ENCODE measurements around the gene PIRT.
"Not testable (repeated sequence)": the region's sequence is repeated elsewhere in the genome, so short reads cannot be mapped to it uniquely, and the experiment has no call there.

The PIRT gene

DNA sequence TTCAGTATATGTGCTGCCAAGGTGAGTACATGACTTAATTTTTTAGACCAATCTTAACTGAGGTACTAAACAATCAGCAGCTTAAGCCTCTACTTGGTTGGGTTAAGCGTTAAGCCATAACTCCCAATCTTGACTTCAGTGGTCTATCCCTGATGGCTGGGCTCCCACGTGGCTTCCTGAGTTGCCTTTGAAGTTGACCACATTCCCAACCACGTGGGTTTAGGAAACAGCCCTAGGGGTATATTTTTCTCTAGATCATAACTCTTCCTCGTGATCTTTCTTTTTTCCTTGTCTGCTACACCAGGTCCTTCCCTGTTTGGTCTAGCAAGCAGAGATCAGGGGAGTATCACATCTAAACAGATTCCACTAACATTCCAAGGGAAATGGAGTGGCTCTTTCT is 20.1 kb upstream of the PIRT start:
- no peak for ATAC-seq
- TF ChIP-seq, protein P1, sequence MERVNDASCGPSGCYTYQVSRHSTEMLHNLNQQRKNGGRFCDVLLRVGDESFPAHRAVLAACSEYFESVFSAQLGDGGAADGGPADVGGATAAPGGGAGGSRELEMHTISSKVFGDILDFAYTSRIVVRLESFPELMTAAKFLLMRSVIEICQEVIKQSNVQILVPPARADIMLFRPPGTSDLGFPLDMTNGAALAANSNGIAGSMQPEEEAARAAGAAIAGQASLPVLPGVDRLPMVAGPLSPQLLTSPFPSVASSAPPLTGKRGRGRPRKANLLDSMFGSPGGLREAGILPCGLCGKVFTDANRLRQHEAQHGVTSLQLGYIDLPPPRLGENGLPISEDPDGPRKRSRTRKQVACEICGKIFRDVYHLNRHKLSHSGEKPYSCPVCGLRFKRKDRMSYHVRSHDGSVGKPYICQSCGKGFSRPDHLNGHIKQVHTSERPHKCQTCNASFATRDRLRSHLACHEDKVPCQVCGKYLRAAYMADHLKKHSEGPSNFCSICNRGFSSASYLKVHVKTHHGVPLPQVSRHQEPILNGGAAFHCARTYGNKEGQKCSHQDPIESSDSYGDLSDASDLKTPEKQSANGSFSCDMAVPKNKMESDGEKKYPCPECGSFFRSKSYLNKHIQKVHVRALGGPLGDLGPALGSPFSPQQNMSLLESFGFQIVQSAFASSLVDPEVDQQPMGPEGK (CRISPR knock-in tag; IDR thresholded peaks at IDR 0.05; ENCODE audit: borderline replicate concordance), result no peak
- no peak for TF ChIP-seq ISL1 (CRISPR knock-in tag; IDR thresholded peaks at IDR 0.05)
- no peak for TF ChIP-seq TOX (CRISPR knock-in tag; IDR thresholded peaks at IDR 0.05; ENCODE audit: borderline replicate concordance)
- no peak for TF ChIP-seq ZFP3 (CRISPR knock-in tag; IDR thresholded peaks at IDR 0.05)
- TF ChIP-seq OSR1 (CRISPR knock-in tag; IDR thresholded peaks at IDR 0.05), result no peak
- TF ChIP-seq ZNF70 (CRISPR knock-in tag; IDR thresholded peaks at IDR 0.05), result no peak
- TF ChIP-seq ARNTL (CRISPR knock-in tag; IDR thresholded peaks at IDR 0.05; ENCODE audit: borderline replicate concordance, low read depth), result no peak
- TF ChIP-seq, protein P2, sequence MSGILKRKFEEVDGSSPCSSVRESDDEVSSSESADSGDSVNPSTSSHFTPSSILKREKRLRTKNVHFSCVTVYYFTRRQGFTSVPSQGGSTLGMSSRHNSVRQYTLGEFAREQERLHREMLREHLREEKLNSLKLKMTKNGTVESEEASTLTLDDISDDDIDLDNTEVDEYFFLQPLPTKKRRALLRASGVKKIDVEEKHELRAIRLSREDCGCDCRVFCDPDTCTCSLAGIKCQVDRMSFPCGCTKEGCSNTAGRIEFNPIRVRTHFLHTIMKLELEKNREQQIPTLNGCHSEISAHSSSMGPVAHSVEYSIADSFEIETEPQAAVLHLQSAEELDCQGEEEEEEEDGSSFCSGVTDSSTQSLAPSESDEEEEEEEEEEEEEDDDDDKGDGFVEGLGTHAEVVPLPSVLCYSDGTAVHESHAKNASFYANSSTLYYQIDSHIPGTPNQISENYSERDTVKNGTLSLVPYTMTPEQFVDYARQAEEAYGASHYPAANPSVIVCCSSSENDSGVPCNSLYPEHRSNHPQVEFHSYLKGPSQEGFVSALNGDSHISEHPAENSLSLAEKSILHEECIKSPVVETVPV (CRISPR knock-in tag; IDR thresholded peaks at IDR 0.05), result no peak
- TF ChIP-seq, protein P3, sequence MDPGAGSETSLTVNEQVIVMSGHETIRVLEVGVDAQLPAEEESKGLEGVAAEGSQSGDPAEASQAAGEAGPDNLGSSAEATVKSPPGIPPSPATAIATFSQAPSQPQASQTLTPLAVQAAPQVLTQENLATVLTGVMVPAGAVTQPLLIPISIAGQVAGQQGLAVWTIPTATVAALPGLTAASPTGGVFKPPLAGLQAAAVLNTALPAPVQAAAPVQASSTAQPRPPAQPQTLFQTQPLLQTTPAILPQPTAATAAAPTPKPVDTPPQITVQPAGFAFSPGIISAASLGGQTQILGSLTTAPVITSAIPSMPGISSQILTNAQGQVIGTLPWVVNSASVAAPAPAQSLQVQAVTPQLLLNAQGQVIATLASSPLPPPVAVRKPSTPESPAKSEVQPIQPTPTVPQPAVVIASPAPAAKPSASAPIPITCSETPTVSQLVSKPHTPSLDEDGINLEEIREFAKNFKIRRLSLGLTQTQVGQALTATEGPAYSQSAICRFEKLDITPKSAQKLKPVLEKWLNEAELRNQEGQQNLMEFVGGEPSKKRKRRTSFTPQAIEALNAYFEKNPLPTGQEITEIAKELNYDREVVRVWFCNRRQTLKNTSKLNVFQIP (CRISPR knock-in tag; IDR thresholded peaks at IDR 0.05; ENCODE audit: borderline replicate concordance, low read depth), result no peak
- TF ChIP-seq, protein P4, sequence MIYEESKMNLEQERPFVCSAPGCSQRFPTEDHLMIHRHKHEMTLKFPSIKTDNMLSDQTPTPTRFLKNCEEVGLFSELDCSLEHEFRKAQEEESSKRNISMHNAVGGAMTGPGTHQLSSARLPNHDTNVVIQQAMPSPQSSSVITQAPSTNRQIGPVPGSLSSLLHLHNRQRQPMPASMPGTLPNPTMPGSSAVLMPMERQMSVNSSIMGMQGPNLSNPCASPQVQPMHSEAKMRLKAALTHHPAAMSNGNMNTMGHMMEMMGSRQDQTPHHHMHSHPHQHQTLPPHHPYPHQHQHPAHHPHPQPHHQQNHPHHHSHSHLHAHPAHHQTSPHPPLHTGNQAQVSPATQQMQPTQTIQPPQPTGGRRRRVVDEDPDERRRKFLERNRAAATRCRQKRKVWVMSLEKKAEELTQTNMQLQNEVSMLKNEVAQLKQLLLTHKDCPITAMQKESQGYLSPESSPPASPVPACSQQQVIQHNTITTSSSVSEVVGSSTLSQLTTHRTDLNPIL (CRISPR knock-in tag; IDR thresholded peaks at IDR 0.05; ENCODE audit: low read depth), result no peak
- TF ChIP-seq, protein P5, sequence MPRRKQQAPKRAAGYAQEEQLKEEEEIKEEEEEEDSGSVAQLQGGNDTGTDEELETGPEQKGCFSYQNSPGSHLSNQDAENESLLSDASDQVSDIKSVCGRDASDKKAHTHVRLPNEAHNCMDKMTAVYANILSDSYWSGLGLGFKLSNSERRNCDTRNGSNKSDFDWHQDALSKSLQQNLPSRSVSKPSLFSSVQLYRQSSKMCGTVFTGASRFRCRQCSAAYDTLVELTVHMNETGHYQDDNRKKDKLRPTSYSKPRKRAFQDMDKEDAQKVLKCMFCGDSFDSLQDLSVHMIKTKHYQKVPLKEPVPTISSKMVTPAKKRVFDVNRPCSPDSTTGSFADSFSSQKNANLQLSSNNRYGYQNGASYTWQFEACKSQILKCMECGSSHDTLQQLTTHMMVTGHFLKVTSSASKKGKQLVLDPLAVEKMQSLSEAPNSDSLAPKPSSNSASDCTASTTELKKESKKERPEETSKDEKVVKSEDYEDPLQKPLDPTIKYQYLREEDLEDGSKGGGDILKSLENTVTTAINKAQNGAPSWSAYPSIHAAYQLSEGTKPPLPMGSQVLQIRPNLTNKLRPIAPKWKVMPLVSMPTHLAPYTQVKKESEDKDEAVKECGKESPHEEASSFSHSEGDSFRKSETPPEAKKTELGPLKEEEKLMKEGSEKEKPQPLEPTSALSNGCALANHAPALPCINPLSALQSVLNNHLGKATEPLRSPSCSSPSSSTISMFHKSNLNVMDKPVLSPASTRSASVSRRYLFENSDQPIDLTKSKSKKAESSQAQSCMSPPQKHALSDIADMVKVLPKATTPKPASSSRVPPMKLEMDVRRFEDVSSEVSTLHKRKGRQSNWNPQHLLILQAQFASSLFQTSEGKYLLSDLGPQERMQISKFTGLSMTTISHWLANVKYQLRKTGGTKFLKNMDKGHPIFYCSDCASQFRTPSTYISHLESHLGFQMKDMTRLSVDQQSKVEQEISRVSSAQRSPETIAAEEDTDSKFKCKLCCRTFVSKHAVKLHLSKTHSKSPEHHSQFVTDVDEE (CRISPR knock-in tag; IDR thresholded peaks at IDR 0.05), result no peak
- no peak for TF ChIP-seq ZNF565 (CRISPR knock-in tag; conservative IDR thresholded peaks at IDR 0.05; ENCODE audit: low read depth)
- TF ChIP-seq RARB (CRISPR knock-in tag; IDR thresholded peaks at IDR 0.05), result no peak
- no peak for TF ChIP-seq BACH2 (CRISPR knock-in tag; IDR thresholded peaks at IDR 0.05; ENCODE audit: borderline replicate concordance)
- no peak for TF ChIP-seq ZC3H10 (CRISPR knock-in tag; IDR thresholded peaks at IDR 0.05)
- TF ChIP-seq ESRRG (CRISPR knock-in tag; IDR thresholded peaks at IDR 0.05), result no peak
- TF ChIP-seq PPARA (CRISPR knock-in tag; IDR thresholded peaks at IDR 0.05; ENCODE audit: borderline replicate concordance), result no peak
- no peak for TF ChIP-seq CSDC2 (CRISPR knock-in tag; IDR thresholded peaks at IDR 0.05)
- no peak for TF ChIP-seq SNAI2 (CRISPR knock-in tag; IDR thresholded peaks at IDR 0.05)
- no peak for TF ChIP-seq ZFP30 (CRISPR knock-in tag; IDR thresholded peaks at IDR 0.05)

DNA sequence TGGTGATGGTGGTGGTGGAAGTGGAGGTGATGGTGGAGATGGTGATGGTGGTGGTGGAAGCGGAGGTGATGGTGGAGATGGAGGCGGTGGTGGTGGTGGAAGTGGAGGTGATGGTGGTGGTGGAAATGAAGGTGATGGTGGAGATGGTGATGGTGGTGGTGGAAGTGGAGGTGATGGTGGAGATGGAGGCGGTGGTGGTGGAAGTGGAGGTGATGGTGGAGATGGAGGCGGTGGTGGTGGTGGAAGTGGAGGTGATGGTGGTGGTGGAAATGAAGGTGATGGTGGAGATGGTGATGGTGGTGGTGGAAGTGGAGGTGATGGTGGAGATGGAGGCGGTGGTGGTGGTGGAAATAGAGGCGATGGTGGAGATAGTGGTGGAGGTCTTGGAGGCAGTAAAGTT is 8.7 kb upstream of the PIRT start:
- not testable (repeated sequence) for ATAC-seq

DNA sequence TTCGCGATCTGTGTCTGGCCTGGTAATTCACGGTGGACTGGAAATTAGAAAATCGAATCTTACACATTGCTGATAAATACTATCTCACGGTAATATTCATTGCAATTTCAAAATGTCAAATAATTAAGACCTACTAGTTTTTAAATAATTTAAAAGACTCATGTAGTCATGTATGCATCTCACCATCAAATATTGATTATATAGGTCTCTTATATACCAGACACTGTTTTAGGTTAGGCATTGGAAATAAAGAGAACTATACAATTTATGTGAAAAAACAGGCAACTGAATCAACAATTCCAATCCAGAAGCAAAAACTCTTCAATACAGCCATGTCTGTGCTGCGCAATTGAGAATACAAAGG is 7.5 kb upstream of the PIRT start:
- TF ChIP-seq, protein P5 (CRISPR knock-in tag; IDR thresholded peaks at IDR 0.05), result no peak
- TF ChIP-seq OSR1 (CRISPR knock-in tag; IDR thresholded peaks at IDR 0.05) (no peak), ZFP30 (CRISPR knock-in tag; IDR thresholded peaks at IDR 0.05) (no peak), ISL1 (CRISPR knock-in tag; IDR thresholded peaks at IDR 0.05) (no peak), TCF4 (CRISPR knock-in tag; IDR thresholded peaks at IDR 0.05; ENCODE audit: borderline replicate concordance) (no peak), BACH2 (CRISPR knock-in tag; IDR thresholded peaks at IDR 0.05; ENCODE audit: borderline replicate concordance) (no peak), ZC3H10 (CRISPR knock-in tag; IDR thresholded peaks at IDR 0.05) (no peak), ZNF8 (CRISPR knock-in tag; IDR thresholded peaks at IDR 0.05) (no peak), ESRRG (CRISPR knock-in tag; IDR thresholded peaks at IDR 0.05) (no peak), PPARA (CRISPR knock-in tag; IDR thresholded peaks at IDR 0.05; ENCODE audit: borderline replicate concordance) (no peak), ZNF565 (CRISPR knock-in tag; conservative IDR thresholded peaks at IDR 0.05; ENCODE audit: low read depth) (no peak)
- TF ChIP-seq, protein P4 (CRISPR knock-in tag; IDR thresholded peaks at IDR 0.05; ENCODE audit: low read depth), result no peak
- TF ChIP-seq, protein P1 (CRISPR knock-in tag; IDR thresholded peaks at IDR 0.05; ENCODE audit: borderline replicate concordance), result no peak
- no peak for ATAC-seq
